HEK293 (cell line): Measurements from ENCODE around the gene UTP3.

Source experiments
- EGR2 ChIP-seq: fragments of 450-650 bp; formaldehyde crosslinking; IDR thresholded peaks from 2 replicates; pipeline ENCODE4 v1.5.1; 2016; ENCODE audit warnings: low read depth, missing biosample characterization, missing genetic modification characterization
- KLF16 ChIP-seq: fragments of 450-650 bp; formaldehyde crosslinking; IDR thresholded peaks from 2 replicates; pipeline ENCODE4 v1.5.1; 2017; ENCODE audit warnings: missing biosample characterization, missing genetic modification characterization
- KLF17 ChIP-seq: fragments of 450-650 bp; formaldehyde crosslinking; IDR thresholded peaks from 2 replicates; pipeline ENCODE4 v1.5.1; 2016; ENCODE audit warnings: missing biosample characterization, missing genetic modification characterization
- SETDB1 ChIP-seq: IDR thresholded peaks from one replicate; pipeline ENCODE4 v1.6.1; 2017; ENCODE audit warnings: mild to moderate bottlenecking, low read length, moderate library complexity, mixed read lengths; ENCODE audit not compliant: insufficient read length
- SP2 ChIP-seq: fragments of 450-650 bp; formaldehyde crosslinking; IDR thresholded peaks from 2 replicates; pipeline ENCODE4 v1.5.1; 2016; ENCODE audit warnings: missing biosample characterization, missing genetic modification characterization
- ZBTB21 ChIP-seq: fragments of 450-650 bp; formaldehyde crosslinking; IDR thresholded peaks from 2 replicates; pipeline ENCODE4 v1.5.1; 2017; ENCODE audit warnings: missing biosample characterization, missing genetic modification characterization
- ZFP37 ChIP-seq: fragments of 450-650 bp; formaldehyde crosslinking; IDR thresholded peaks from 2 replicates; pipeline ENCODE4 v1.5.1; 2016; ENCODE audit warnings: missing biosample characterization, missing genetic modification characterization
- ZNF16 ChIP-seq: fragments of 450-650 bp; formaldehyde crosslinking; IDR thresholded peaks from 2 replicates; pipeline ENCODE4 v1.5.1; 2016; ENCODE audit warnings: low read depth, missing biosample characterization, missing genetic modification characterization
- ZNF24 ChIP-seq: fragments of 450-650 bp; formaldehyde crosslinking; IDR thresholded peaks from 2 replicates; pipeline ENCODE4 v1.5.1; 2016; ENCODE audit warnings: missing biosample characterization, missing genetic modification characterization
- ZNF350 ChIP-seq: fragments of 450-650 bp; formaldehyde crosslinking; IDR thresholded peaks from 2 replicates; pipeline ENCODE4 v1.5.0; 2017; ENCODE audit warnings: missing biosample characterization, mild to moderate bottlenecking, missing genetic modification characterization
- ZNF362 ChIP-seq: fragments of 450-650 bp; formaldehyde crosslinking; IDR thresholded peaks from 2 replicates; pipeline ENCODE4 v1.5.1; 2016; ENCODE audit warnings: missing biosample characterization, missing genetic modification characterization
- ZNF366 ChIP-seq: fragments of 450-650 bp; formaldehyde crosslinking; conservative IDR thresholded peaks from 2 replicates; pipeline ENCODE4 v1.5.1; 2016; ENCODE audit warnings: missing biosample characterization, missing genetic modification characterization
- ZNF394 ChIP-seq: fragments of 450-650 bp; formaldehyde crosslinking; IDR thresholded peaks from 2 replicates; pipeline ENCODE4 v1.5.1; 2016; ENCODE audit warnings: missing biosample characterization, missing genetic modification characterization, mild to moderate bottlenecking, moderate library complexity, borderline replicate concordance
- ZNF433 ChIP-seq: fragments of 450-650 bp; formaldehyde crosslinking; IDR thresholded peaks from 2 replicates; pipeline ENCODE4 v1.5.1; 2016; ENCODE audit warnings: missing biosample characterization, missing genetic modification characterization, low read depth
- ZNF626 ChIP-seq: fragments of 450-650 bp; sonication (Bioruptor Pico); formaldehyde crosslinking; IDR thresholded peaks from 2 replicates; pipeline ENCODE4 v1.5.1; 2018; ENCODE audit warnings: missing biosample characterization, missing genetic modification characterization, inconsistent platforms
- ZNF629 ChIP-seq: fragments of 450-650 bp; formaldehyde crosslinking; IDR thresholded peaks from 2 replicates; pipeline ENCODE4 v1.5.1; 2017; ENCODE audit warnings: missing biosample characterization, missing genetic modification characterization
- ZNF704 ChIP-seq: fragments of 450-650 bp; formaldehyde crosslinking; IDR thresholded peaks from 2 replicates; pipeline ENCODE4 v1.5.1; 2016; ENCODE audit warnings: missing biosample characterization, missing genetic modification characterization
- TF ChIP-seq, protein P1 (sequence below): fragments of 450-650 bp; formaldehyde crosslinking; IDR thresholded peaks from 2 replicates; pipeline ENCODE4 v1.5.1; 2016; ENCODE audit warnings: missing biosample characterization, missing genetic modification characterization
- TF ChIP-seq, protein P2 (sequence below): fragments of 450-650 bp; formaldehyde crosslinking; IDR thresholded peaks from 2 replicates; pipeline ENCODE4 v1.5.1; 2016; ENCODE audit warnings: missing biosample characterization, missing genetic modification characterization, borderline replicate concordance
- TF ChIP-seq, protein P3 (sequence below): fragments of 450-650 bp; formaldehyde crosslinking; IDR thresholded peaks from 2 replicates; pipeline ENCODE4 v1.5.1; 2017; ENCODE audit warnings: missing biosample characterization, missing genetic modification characterization
- TF ChIP-seq, protein P4 (sequence below): sonication (generic); formaldehyde crosslinking; IDR thresholded peaks from 2 replicates; pipeline ENCODE4 v1.8.1; 2022; ENCODE audit warnings: mild to moderate bottlenecking, moderate library complexity, missing genetic modification reagents
- TF ChIP-seq, protein P5 (sequence below): fragments of 450-650 bp; formaldehyde crosslinking; IDR thresholded peaks from 2 replicates; pipeline ENCODE4 v1.5.1; 2016; ENCODE audit warnings: missing biosample characterization, missing genetic modification characterization

The UTP3 gene

GRCh38 chr4:70722199-70722791, 34.0 kb downstream of the UTP3 start (continued):
- TF ChIP-seq ZNF704 (tag by site-specific recombination) = no peak
- TF ChIP-seq ZNF362 (tag by site-specific recombination) = 0 out of 2 replicates have a peak, but pooled peaks have one; percentile 54
- TF ChIP-seq, protein P1, sequence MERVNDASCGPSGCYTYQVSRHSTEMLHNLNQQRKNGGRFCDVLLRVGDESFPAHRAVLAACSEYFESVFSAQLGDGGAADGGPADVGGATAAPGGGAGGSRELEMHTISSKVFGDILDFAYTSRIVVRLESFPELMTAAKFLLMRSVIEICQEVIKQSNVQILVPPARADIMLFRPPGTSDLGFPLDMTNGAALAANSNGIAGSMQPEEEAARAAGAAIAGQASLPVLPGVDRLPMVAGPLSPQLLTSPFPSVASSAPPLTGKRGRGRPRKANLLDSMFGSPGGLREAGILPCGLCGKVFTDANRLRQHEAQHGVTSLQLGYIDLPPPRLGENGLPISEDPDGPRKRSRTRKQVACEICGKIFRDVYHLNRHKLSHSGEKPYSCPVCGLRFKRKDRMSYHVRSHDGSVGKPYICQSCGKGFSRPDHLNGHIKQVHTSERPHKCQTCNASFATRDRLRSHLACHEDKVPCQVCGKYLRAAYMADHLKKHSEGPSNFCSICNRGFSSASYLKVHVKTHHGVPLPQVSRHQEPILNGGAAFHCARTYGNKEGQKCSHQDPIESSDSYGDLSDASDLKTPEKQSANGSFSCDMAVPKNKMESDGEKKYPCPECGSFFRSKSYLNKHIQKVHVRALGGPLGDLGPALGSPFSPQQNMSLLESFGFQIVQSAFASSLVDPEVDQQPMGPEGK (tag by site-specific recombination) = peak; percentile 44; the same call in 1 of the 2 replicates
- TF ChIP-seq ZNF24 (tag by site-specific recombination) = no peak
- 0 out of 2 replicates have a peak, but pooled peaks have one; percentile 35 for TF ChIP-seq KLF16 (tag by site-specific recombination)
- no peak for TF ChIP-seq ZNF394 (tag by site-specific recombination)
- TF ChIP-seq, protein P2, sequence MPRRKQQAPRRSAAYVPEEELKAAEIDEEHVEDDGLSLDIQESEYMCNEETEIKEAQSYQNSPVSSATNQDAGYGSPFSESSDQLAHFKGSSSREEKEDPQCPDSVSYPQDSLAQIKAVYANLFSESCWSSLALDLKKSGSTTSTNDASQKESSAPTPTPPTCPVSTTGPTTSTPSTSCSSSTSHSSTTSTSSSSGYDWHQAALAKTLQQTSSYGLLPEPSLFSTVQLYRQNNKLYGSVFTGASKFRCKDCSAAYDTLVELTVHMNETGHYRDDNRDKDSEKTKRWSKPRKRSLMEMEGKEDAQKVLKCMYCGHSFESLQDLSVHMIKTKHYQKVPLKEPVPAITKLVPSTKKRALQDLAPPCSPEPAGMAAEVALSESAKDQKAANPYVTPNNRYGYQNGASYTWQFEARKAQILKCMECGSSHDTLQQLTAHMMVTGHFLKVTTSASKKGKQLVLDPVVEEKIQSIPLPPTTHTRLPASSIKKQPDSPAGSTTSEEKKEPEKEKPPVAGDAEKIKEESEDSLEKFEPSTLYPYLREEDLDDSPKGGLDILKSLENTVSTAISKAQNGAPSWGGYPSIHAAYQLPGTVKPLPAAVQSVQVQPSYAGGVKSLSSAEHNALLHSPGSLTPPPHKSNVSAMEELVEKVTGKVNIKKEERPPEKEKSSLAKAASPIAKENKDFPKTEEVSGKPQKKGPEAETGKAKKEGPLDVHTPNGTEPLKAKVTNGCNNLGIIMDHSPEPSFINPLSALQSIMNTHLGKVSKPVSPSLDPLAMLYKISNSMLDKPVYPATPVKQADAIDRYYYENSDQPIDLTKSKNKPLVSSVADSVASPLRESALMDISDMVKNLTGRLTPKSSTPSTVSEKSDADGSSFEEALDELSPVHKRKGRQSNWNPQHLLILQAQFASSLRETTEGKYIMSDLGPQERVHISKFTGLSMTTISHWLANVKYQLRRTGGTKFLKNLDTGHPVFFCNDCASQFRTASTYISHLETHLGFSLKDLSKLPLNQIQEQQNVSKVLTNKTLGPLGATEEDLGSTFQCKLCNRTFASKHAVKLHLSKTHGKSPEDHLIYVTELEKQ (tag by site-specific recombination) = 0 out of 2 replicates have a peak, but pooled peaks have one; percentile 19
- TF ChIP-seq SETDB1 = no peak
- TF ChIP-seq KLF17 (tag by site-specific recombination) = 0 out of 2 replicates have a peak, but pooled peaks have one; percentile 23
- 0 out of 2 replicates have a peak, but pooled peaks have one; percentile 26 for TF ChIP-seq ZNF366 (tag by site-specific recombination)
- no peak for TF ChIP-seq ZNF433 (tag by site-specific recombination)
- TF ChIP-seq, protein P3, sequence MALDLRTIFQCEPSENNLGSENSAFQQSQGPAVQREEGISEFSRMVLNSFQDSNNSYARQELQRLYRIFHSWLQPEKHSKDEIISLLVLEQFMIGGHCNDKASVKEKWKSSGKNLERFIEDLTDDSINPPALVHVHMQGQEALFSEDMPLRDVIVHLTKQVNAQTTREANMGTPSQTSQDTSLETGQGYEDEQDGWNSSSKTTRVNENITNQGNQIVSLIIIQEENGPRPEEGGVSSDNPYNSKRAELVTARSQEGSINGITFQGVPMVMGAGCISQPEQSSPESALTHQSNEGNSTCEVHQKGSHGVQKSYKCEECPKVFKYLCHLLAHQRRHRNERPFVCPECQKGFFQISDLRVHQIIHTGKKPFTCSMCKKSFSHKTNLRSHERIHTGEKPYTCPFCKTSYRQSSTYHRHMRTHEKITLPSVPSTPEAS (tag by site-specific recombination) = peak; percentile 90
- TF ChIP-seq SP2 (tag by site-specific recombination) = no peak
- peak; percentile 45 for TF ChIP-seq ZNF629
- no peak for TF ChIP-seq ZNF350
- no peak for TF ChIP-seq ZBTB21
- TF ChIP-seq EGR2 = peak; percentile 48
- 0 out of 2 replicates have a peak, but pooled peaks have one; percentile 40 for TF ChIP-seq ZFP37 (tag by site-specific recombination)
- TF ChIP-seq, protein P4, sequence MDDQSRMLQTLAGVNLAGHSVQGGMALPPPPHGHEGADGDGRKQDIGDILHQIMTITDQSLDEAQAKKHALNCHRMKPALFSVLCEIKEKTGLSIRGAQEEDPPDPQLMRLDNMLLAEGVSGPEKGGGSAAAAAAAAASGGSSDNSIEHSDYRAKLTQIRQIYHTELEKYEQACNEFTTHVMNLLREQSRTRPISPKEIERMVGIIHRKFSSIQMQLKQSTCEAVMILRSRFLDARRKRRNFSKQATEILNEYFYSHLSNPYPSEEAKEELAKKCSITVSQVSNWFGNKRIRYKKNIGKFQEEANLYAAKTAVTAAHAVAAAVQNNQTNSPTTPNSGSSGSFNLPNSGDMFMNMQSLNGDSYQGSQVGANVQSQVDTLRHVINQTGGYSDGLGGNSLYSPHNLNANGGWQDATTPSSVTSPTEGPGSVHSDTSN (CRISPR knock-in tag) = no peak
- TF ChIP-seq, protein P5, sequence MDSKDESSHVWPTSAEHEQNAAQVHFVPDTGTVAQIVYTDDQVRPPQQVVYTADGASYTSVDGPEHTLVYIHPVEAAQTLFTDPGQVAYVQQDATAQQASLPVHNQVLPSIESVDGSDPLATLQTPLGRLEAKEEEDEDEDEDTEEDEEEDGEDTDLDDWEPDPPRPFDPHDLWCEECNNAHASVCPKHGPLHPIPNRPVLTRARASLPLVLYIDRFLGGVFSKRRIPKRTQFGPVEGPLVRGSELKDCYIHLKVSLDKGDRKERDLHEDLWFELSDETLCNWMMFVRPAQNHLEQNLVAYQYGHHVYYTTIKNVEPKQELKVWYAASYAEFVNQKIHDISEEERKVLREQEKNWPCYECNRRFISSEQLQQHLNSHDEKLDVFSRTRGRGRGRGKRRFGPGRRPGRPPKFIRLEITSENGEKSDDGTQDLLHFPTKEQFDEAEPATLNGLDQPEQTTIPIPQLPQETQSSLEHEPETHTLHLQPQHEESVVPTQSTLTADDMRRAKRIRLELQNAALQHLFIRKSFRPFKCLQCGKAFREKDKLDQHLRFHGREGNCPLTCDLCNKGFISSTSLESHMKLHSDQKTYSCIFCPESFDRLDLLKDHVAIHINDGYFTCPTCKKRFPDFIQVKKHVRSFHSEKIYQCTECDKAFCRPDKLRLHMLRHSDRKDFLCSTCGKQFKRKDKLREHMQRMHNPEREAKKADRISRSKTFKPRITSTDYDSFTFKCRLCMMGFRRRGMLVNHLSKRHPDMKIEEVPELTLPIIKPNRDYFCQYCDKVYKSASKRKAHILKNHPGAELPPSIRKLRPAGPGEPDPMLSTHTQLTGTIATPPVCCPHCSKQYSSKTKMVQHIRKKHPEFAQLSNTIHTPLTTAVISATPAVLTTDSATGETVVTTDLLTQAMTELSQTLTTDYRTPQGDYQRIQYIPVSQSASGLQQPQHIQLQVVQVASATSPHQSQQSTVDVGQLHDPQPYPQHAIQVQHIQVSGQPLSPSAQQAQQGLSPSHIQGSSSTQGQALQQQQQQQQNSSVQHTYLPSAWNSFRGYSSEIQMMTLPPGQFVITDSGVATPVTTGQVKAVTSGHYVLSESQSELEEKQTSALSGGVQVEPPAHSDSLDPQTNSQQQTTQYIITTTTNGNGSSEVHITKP (tag by site-specific recombination) = peak; percentile 40; the same call in 1 of the 2 replicates
- no peak for TF ChIP-seq ZNF626 (tag by site-specific recombination)
- TF ChIP-seq ZNF16 = no peak
